ENCODE data around the gene NOSIP.
A peak's percentile ranks its signal among the peaks of the same experiment; 100 is the strongest.

The NOSIP gene

DNA sequence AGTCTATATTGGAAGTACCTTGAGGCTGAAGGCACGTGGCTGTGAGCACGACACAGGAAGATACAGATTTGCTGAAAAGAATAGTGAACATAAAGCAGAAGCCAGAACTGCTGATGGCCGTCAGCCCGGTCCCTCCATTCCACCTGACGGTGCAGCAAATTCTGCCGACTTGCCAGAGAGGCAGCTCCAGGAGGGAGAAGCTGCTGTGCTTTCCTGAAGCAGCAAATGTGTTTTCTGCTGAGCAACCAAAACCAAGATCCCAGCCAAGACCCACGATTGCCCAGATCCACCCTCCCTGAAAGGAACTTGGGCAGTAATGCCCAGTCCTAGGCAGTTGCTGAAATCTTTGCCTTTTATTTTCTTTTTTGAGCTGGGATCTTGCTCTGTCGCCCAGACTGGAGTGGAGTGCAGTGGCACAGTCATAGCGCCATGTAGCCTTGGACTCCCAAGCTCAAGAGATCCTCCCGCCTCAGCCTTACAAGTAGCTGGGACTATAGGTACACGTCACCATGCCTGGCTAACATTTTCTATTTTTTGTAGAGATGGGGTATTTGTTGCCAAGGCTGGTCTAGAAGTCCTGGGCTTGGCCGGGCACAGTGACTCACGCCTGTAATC, 59.5 kb downstream of the NOSIP start:
- no peak for DNase-seq (ENCODE audit: low read depth, low spot score)
- Histone ChIP-seq H3K27ac (peak overlapping the region; percentile 43), H3K36me3 (ENCODE audit: insufficient read depth, low read length) (peaks cover 92% of the 10 kb centered on the region), H3K9me3 (ENCODE audit: low read depth, low read length) (no peaks in the 10 kb centered on the region), H3K9ac (ENCODE audit: insufficient read length) (no peak overlapping the region), H3K4me3 (no peak overlapping the region)
- TF ChIP-seq EZH2 (IDR thresholded peaks at IDR 0.05) (no peak), POLR2AphosphoS5 (IDR thresholded peaks at IDR 0.05; ENCODE audit: borderline replicate concordance, low read depth, low read length) (no peak), FOXP2 (optimal IDR thresholded peaks at IDR 0.05; ENCODE audit: control extremely low read depth, extremely low read length, insufficient read depth) (no peak)

DNA sequence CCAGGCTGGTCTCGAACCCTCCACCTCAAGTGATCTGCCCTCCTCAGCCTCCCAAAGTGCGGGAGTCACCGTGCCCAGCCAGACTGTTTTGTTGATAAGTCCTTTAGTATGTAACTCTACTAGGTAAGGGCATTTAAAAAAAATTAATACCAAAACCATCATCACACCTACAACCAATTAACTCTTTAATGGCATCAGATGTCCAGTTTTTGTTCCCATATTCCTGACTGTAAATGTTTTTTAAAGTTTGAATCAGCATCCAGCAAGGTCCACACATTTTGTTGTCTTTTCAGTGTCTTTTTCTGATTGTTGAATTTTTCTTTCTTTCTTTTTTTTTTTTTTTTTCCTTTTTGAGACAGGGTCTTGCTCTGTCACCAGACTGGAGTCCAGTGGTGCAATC, 62.3 kb downstream of the NOSIP start:
- peak overlapping the region; percentile 60 for H3K27ac ChIP-seq

DNA sequence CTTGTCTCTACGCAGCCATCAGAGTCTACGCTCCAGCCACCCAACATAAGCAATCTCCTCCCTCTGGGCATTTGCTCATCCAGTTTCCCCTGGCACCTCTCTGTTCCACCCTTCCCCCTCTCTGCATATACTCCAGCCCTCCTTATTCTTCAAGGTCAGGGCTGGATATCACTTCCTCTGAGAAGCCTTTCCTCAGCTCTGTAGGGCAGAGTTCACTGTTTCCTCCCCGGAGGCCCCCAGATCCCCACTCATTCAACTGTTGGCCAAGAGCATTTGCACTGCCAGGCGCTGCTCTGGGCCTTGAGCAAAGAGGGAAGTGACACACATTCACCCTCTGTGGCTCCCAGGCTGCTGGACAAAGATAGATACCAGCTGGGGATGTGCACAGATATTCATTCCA, 64.6 kb downstream of the NOSIP start:
- H3K27ac ChIP-seq: peak overlapping the region; percentile 100
- peaks cover 66% of the 10 kb centered on the region for H3K36me3 ChIP-seq (ENCODE audit: insufficient read depth, low read length)
- H3K4me3 ChIP-seq: peak overlapping the region; percentile 100
- peak; percentile 52; the same call in 1 of the 2 replicates for TF ChIP-seq POLR2AphosphoS5 (IDR thresholded peaks at IDR 0.05; ENCODE audit: borderline replicate concordance, low read depth, low read length)
- TF ChIP-seq FOXP2 (optimal IDR thresholded peaks at IDR 0.05; ENCODE audit: control extremely low read depth, extremely low read length, insufficient read depth): no peak
- TF ChIP-seq EZH2 (IDR thresholded peaks at IDR 0.05): no peak
- no peaks in the 10 kb centered on the region for H3K9me3 ChIP-seq (ENCODE audit: low read depth, low read length)
- DNase-seq (ENCODE audit: low read depth, low spot score): no peak
- H3K9ac ChIP-seq (ENCODE audit: insufficient read length): peak overlapping the region; percentile 100

More for the DNA sequence above, 62.3 kb downstream of the NOSIP start:
- Histone ChIP-seq H3K36me3 (ENCODE audit: insufficient read depth, low read length) (peaks cover 85% of the 10 kb centered on the region), H3K9me3 (ENCODE audit: low read depth, low read length) (no peaks in the 10 kb centered on the region), H3K4me3 (peak overlapping the region; percentile 100), H3K9ac (ENCODE audit: insufficient read length) (no peak overlapping the region)
- TF ChIP-seq FOXP2 (optimal IDR thresholded peaks at IDR 0.05; ENCODE audit: control extremely low read depth, extremely low read length, insufficient read depth) (no peak), POLR2AphosphoS5 (IDR thresholded peaks at IDR 0.05; ENCODE audit: borderline replicate concordance, low read depth, low read length) (no peak), EZH2 (IDR thresholded peaks at IDR 0.05) (no peak)
- no peak for DNase-seq (ENCODE audit: low read depth, low spot score)

DNA sequence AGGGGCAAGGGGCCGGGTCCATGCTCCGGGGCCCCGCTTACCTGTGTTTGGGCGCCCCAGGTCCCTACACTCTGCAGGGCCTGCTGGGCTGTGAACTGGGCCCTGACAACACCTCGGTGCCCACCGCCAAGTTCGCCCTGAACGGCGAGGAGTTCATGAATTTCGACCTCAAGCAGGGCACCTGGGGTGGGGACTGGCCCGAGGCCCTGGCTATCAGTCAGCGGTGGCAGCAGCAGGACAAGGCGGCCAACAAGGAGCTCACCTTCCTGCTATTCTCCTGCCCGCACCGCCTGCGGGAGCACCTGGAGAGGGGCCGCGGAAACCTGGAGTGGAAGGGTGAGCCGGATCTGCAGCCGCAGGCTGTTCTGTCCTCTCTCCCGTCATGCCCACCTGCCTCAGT, 66.2 kb downstream of the NOSIP start:
- no peak for DNase-seq (ENCODE audit: low read depth, low spot score)
- Histone ChIP-seq H3K9me3 (ENCODE audit: low read depth, low read length) (no peaks in the 10 kb centered on the region), H3K36me3 (ENCODE audit: insufficient read depth, low read length) (peaks cover 52% of the 10 kb centered on the region), H3K27ac (peak overlapping the region; percentile 100), H3K4me3 (peak overlapping the region; percentile 100), H3K9ac (ENCODE audit: insufficient read length) (peak overlapping the region; percentile 100)
- TF ChIP-seq POLR2AphosphoS5 (IDR thresholded peaks at IDR 0.05; ENCODE audit: borderline replicate concordance, low read depth, low read length): no peak
- no peak for TF ChIP-seq EZH2 (IDR thresholded peaks at IDR 0.05)
- TF ChIP-seq FOXP2 (optimal IDR thresholded peaks at IDR 0.05; ENCODE audit: control extremely low read depth, extremely low read length, insufficient read depth): no peak

DNA sequence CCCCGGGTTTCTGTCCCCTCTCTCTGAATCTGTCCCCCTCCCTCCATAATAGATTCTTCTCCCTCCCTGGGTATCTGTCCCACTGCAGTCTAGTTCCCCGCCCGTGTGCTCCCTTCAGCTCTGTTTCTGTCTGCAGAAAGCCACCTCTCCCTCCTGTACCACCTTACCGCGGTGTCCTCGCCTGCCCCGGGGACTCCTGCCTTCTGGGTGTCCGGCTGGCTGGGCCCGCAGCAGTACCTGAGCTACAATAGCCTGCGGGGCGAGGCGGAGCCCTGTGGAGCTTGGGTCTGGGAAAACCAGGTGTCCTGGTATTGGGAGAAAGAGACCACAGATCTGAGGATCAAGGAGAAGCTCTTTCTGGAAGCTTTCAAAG, 66.6 kb downstream of the NOSIP start:
- peak overlapping the region; percentile 100 for H3K27ac ChIP-seq
- peak overlapping the region; percentile 100 for H3K9ac ChIP-seq (ENCODE audit: insufficient read length)
- DNase-seq (ENCODE audit: low read depth, low spot score): no peak

DNA sequence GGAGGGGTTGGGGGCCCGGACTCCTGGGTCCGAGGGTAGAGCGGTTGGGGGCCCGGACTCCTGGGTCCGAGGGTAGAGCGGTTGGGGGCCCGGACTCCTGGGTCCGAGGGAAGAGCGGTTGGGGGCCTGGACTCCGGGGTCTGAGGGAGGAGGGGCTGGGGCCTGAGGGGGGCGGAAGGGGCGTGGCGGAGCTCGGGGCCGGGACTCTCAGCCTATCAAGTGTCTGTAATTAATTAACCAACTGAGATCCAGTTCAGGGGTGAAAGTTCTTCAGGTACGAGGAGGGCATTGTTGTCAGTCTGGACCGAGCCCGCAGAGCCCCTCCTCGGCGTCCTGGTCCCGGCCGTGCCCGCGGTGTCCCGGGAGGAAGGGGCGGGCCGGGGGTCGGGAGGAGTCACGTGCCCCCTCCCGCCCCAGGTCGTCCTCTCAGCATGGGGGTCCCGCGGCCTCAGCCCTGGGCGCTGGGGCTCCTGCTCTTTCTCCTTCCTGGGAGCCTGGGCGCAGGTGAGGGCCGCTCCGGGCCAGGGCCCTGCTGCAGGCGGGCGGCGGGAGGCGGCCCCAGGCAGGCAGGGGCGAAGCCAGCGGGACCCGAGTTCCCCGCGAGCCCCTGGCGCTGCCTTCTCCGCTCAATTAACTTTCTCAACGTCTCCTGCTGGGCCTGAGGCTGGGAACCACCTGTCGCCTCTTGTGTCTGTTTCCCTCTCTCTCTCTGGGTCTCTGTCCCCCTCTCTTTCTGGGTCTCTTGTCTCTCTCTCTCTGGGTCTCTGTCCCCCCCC, 67.2 kb downstream of the NOSIP start:
- H3K36me3 ChIP-seq (ENCODE audit: insufficient read depth, low read length): peaks cover 42% of the 10 kb centered on the region
- peak overlapping the region; percentile 100 for H3K27ac ChIP-seq
- H3K9me3 ChIP-seq (ENCODE audit: low read depth, low read length): no peaks in the 10 kb centered on the region
- TF ChIP-seq POLR2AphosphoS5 (IDR thresholded peaks at IDR 0.05; ENCODE audit: borderline replicate concordance, low read depth, low read length) (peak; percentile 75), FOXP2 (optimal IDR thresholded peaks at IDR 0.05; ENCODE audit: control extremely low read depth, extremely low read length, insufficient read depth) (no peak)
- no peak for DNase-seq (ENCODE audit: low read depth, low spot score)
- H3K9ac ChIP-seq (ENCODE audit: insufficient read length): peak overlapping the region; percentile 100
- H3K4me3 ChIP-seq: peak overlapping the region; percentile 100

More for the DNA sequence above, 66.6 kb downstream of the NOSIP start:
- Histone ChIP-seq H3K9me3 (ENCODE audit: low read depth, low read length) (no peaks in the 10 kb centered on the region), H3K4me3 (peak overlapping the region; percentile 100), H3K36me3 (ENCODE audit: insufficient read depth, low read length) (peaks cover 48% of the 10 kb centered on the region)
- TF ChIP-seq FOXP2 (optimal IDR thresholded peaks at IDR 0.05; ENCODE audit: control extremely low read depth, extremely low read length, insufficient read depth) (no peak), POLR2AphosphoS5 (IDR thresholded peaks at IDR 0.05; ENCODE audit: borderline replicate concordance, low read depth, low read length) (no peak), EZH2 (IDR thresholded peaks at IDR 0.05) (no peak)

DNA sequence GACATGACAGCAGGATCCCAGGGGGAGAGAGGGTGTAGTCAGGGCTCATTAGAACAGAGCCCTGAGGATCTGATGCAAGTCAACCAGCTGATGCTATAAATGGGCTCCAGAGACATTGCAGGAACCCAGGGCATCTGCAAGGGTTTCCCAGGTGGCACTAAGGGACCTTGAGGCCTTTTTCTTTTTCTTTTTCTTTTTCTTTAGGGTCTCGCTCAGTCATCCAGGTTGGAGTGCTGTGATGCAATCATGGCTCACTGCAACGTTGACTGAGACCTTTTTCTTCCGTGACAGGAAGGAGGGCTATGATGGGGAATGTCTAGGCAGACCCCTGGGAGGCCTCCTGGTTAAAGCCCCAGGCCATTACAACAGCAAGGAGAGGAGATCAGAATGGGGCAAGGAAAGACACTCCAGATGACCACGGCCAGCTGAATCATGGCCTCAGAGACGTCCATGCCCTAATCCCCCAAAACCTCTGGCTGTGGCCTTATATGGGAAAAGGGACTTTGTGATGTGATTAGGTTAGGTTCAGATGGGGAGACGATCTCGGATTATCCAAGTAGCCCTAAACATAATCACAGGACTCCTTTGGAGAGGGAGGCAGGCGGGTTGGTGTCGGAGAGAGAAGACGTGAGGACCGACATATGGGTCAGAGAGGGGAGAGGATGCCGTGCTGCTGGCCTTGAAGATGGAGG, 72.4 kb downstream of the NOSIP start:
- Histone ChIP-seq H3K36me3 (ENCODE audit: insufficient read depth, low read length) (no peaks in the 10 kb centered on the region), H3K4me3 (no peak overlapping the region; the same call in 1 of the 2 replicates), H3K27ac (peak overlapping the region; percentile 100), H3K9me3 (ENCODE audit: low read depth, low read length) (no peaks in the 10 kb centered on the region), H3K9ac (ENCODE audit: insufficient read length) (peak overlapping the region; percentile 49)
- TF ChIP-seq FOXP2 (optimal IDR thresholded peaks at IDR 0.05; ENCODE audit: control extremely low read depth, extremely low read length, insufficient read depth): no peak
- TF ChIP-seq EZH2 (IDR thresholded peaks at IDR 0.05): no peak
- no peak; the same call in 1 of the 2 replicates for TF ChIP-seq POLR2AphosphoS5 (IDR thresholded peaks at IDR 0.05; ENCODE audit: borderline replicate concordance, low read depth, low read length)
- no peak for DNase-seq (ENCODE audit: low read depth, low spot score)

DNA sequence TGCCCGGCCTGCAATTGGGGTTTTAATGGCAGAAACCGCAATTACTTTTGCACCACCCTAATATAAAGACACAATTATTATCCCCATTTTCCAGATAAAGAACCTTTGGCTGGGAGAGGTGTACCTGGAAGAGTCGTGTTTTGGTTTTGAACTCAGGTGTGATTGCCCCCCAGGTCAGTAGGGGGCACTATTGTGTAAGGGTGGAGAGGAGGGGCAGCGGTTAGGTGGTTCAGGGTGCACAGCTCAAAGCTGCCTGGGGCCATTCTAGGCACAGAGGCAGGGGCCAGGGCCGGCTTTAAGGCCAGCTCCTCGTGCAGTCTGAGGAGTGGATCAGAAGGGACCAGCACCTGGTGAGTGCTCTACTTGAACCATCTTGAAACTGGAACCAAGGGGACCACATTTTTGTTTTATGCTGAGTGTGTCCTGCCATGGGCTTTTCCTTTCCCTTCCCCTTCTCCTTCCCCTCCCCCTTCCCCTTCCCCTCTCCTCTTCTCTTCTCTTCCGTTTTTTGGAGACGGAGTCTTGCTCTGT, 73.7 kb downstream of the NOSIP start:
- Histone ChIP-seq H3K9ac (ENCODE audit: insufficient read length) (no peak overlapping the region), H3K4me3 (peak overlapping the region; percentile 3; the same call in 1 of the 2 replicates), H3K36me3 (ENCODE audit: insufficient read depth, low read length) (no peaks in the 10 kb centered on the region), H3K9me3 (ENCODE audit: low read depth, low read length) (no peaks in the 10 kb centered on the region), H3K27ac (peak overlapping the region; percentile 100)
- TF ChIP-seq FOXP2 (optimal IDR thresholded peaks at IDR 0.05; ENCODE audit: control extremely low read depth, extremely low read length, insufficient read depth): no peak
- no peak for TF ChIP-seq EZH2 (IDR thresholded peaks at IDR 0.05)
- TF ChIP-seq POLR2AphosphoS5 (IDR thresholded peaks at IDR 0.05; ENCODE audit: borderline replicate concordance, low read depth, low read length): no peak
- no peak for DNase-seq (ENCODE audit: low read depth, low spot score)

All from SK-N-MC (cell line).